DND-41 (cell line): ENCODE results near the gene CDKN2B.

Source experiments
- EZH2 ChIP-seq: IDR thresholded peaks from 3 replicates; pipeline ENCODE4 v1.6.1; 2012; ENCODE audit warnings: borderline replicate concordance, low read depth, mild to moderate bottlenecking, moderate library complexity, low read length, inconsistent platforms; ENCODE audit not compliant: severe bottlenecking
- TF ChIP-seq, protein P1 (sequence below): IDR thresholded peaks from 2 replicates; pipeline ENCODE4 v1.5.1; 2012; ENCODE audit warnings: borderline replicate concordance, low read length, moderate library complexity, mild to moderate bottlenecking; ENCODE audit not compliant: poor library complexity, severe bottlenecking; ENCODE audit errors: extremely low read depth

GRCh38 chr9:22045423-22045822 is 36.3 kb upstream of the CDKN2B start:
- no peak for TF ChIP-seq EZH2
- TF ChIP-seq, protein P1, sequence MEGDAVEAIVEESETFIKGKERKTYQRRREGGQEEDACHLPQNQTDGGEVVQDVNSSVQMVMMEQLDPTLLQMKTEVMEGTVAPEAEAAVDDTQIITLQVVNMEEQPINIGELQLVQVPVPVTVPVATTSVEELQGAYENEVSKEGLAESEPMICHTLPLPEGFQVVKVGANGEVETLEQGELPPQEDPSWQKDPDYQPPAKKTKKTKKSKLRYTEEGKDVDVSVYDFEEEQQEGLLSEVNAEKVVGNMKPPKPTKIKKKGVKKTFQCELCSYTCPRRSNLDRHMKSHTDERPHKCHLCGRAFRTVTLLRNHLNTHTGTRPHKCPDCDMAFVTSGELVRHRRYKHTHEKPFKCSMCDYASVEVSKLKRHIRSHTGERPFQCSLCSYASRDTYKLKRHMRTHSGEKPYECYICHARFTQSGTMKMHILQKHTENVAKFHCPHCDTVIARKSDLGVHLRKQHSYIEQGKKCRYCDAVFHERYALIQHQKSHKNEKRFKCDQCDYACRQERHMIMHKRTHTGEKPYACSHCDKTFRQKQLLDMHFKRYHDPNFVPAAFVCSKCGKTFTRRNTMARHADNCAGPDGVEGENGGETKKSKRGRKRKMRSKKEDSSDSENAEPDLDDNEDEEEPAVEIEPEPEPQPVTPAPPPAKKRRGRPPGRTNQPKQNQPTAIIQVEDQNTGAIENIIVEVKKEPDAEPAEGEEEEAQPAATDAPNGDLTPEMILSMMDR = no peak
